Fibroblast of peridontal ligament (primary cell): ENCODE measurements around the gene HES3.

ENCODE experiments used
- DNase-seq: peaks from one replicate; pipeline ENCODE4 v3.0.0-alpha.2; 2010; ENCODE audit errors: extremely low read depth

The HES3 gene, protein sequence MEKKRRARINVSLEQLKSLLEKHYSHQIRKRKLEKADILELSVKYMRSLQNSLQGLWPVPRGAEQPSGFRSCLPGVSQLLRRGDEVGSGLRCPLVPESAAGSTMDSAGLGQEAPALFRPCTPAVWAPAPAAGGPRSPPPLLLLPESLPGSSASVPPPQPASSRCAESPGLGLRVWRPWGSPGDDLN

DNA sequence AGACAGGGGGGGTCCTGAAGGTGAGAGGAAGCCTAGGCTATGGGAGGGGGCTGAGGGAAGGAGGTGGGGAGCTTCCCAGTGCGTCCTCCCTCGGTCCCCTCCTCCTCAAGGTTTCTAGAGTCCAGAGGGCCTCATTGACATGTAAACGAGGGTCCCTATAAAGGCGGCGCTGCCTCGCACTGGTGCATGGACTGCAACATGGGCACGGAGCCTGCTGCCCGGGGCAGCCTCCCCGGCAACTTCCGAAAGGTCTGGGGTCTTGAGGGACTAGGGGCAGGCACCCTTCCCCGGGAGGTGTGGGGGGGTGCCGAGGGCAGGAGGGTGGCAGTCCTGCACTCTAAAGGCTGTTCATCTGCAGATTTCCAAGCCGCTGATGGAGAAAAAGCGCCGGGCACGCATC is at the start of gene HES3:
Gene HES3 (plus strand): TSS at position 187 of the 400 bp plus-strand sequence. CDS start 187 bp downstream, at position 374.
- DNase-seq, result no peak

DNA sequence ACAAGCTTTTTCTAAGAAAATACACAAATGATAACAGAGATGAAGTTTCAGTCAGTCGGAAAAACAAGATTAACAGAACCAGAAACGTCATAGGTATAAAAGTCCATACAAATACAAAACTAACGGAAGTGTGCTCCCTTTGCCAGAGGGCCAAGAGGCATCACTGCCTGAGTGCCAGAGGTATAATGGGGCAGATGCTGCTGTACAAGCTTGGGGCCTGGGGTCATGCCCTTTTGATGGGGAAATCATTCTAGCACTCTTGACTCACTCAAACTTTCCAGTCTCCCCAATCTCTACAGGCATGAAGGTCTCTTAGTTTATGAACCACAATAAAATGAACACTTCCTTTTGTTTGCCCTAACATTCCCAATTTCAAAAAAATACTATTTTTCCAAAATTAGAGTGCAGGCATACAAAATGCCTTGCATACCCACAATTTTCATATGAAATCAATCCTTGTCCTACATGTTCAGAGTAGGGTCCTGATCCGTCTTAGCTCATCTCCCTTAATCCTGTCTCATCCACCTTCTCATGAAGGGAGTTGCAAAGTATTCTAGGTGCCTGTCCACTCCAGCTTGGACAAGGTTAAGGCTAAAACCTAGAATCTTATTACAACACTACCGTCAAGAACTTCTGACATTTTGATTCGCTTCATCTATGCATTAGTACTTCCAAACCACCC is 46.1 kb upstream of the HES3 start:
- no peak for DNase-seq

DNA sequence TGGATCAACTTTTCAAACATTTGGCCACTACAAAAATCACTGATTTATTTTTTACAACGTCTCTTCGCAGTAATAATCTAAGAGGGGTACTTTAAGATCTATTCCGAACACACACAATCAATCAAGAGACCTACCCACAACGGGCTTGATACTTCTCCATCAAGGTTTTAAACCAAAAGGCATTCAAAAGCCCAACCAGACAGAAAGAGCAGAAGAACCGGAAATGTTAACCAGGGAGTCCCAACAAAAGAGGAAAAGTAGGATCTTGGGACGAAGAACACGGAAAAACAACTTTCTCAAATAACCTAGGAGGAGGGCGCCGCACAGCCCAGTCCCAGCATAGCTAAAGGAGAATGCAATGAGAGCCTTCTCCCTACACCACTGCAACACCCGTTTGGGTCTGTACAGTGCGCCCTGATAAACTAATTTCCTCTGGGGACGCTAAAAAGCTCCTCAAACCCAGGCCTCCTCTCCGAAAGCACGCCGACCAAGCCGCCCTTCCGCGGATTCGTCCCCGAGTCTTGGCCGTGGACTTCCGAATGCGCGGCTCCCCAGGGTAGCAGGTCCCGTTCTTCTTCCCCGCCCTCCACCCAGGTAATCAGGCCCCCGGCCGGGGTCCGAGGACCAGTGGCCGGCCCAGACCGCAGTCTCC is 45.2 kb upstream of the HES3 start:
- DNase-seq, result peak; percentile 27

DNA sequence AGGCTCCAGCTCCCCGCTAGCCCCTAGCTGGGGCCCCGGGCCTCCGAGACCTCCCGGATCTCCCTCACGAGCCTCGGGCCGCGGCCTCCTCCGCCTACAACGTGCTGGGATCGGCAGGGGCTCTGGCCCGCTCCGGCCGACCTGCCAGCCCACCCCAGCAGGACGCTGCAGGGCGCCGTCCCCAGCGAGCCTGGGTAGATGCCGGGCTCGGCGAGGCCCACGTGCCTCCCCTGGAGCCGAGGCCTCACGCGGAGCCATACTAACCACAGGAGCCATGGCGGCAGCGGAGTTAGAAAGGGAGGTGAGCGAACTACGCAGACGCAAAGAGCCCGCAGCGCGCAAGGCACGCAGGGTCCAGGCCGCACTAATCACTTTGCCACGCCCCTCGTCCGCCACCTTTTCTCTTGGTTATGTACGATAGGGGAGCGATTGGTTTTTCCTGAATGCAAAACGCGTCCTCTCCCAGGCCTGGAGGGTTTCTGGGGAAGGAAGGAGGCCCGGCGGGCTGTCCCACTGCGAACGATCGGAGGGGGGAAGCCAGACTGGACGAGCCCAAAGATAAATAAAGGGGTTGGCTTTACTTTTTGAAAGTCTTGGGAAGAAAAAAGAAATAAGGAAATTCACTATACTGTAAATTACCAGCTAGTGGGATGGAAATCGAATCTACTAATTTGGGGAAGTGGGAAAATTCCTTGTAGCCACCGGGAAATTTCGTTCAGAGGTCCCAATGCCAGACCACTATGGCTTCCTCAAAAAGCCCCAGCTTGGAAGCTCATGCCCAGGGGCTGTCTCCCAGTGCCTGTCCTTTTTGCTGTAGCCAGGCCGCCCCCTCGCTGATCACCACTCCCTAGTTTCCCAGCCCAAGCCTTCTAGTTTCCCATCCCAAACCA is 44.4 kb upstream of the HES3 start, which contains the start of gene RPL22:
Gene RPL22 (minus strand): TSS at position 298 of the 890 bp plus-strand sequence. CDS start 22 bp downstream, at position 276.
- peak; percentile 99 for DNase-seq

DNA sequence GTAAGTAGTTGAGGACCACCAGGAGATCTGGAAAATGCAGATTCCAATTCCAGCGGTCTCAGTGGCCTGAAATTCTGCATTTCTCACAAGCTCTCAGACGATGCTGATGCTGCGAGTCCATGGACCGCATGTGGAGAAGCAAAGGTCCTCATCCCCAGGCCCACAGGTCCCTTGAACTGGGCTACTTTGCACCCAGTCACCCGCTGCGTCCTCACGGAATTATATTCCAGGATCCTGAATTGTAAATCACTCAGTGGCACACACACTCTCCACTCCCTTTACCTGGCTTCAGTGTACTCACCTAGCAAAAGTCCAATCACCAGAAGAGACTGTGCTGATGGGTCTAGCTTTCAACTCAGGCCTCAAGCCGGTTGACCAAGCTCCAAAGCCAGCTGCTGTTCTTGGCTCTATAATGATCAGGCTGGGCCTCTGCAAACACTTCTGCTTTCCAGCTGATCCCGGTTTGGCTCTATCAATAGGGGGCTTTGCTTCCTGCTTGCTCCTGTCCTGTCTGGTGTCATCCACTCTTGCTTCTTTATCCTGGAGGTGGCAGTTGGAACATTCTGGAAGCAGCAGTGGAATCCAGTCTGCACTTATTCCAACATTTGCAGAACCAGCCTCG is 43.7 kb upstream of the HES3 start:
- DNase-seq, result no peak

DNA sequence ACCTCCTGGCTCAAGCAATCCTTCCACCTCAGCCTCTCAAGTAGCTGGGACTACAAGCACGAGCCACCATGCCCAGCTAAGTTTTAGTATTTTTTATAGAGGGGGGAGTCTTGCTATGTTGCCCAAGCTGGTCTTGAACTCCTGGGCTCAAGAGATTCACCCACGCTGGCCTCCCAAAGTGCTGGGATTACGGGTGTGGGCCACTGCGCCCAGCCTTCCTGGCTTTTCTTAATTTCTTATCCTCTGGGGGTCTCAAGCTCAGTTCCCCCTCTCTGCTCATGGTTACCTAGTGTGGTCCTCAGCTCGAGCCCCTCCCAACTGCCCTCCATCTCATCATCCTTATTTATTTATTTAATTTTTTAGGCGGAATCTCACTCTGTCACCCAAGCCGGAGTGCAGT is 41.7 kb upstream of the HES3 start:
- no peak for DNase-seq

DNA sequence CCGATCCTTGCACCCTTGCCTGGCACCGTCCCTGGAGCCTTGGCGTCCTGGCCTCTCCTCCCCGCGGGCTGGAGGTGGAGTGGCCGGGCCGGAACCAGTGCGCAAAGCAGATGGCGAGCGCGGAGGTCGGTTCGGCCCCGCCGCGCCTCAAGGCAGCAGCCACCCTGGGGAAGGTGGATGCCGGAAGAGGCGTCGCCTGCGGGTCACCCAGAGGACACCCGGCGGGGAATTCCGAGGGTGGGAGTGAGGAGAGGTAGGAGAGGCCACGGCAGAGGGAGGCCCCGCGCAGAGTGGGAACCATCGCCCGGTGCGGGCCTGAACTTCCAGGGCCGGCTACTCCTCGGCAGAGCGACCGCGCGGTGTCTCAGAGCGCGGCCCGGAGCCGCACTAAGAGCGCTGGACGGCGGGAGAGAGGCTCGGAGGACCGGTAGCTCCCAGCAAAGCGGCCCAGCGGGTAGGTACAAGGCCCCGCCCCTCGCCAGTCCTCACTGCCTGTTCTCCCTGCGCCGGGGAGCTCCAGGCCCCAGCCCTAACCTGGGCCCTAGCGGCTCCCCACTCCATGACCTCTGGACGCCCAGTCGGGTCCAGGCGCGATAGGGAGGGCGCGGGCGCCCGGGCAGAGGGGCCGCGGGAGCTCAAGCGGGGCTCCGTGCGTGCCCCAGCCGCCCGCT is 38.0 kb upstream of the HES3 start, which contains the start of gene RNF207:
Gene RNF207 (plus strand): TSS at position 271 of the 671 bp plus-strand sequence. CDS start 417 bp downstream, outside the sequence.
- peak; percentile 30 for DNase-seq

DNA sequence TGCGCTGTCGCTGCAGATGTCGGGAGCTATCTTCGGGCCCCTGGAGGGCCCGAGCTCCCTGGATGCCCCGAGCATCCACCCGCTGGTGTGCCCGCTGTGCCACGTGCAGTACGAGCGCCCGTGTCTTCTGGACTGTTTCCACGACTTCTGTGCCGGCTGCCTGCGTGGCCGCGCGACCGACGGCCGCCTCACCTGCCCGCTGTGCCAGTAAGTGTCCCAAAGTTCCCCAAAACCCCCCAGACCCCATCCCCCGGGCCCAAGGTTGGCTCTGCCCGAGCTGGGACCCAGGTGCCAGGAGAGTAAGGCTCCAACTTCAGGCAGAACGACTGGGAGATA is 37.5 kb upstream of the HES3 start:
- no peak for DNase-seq

DNA sequence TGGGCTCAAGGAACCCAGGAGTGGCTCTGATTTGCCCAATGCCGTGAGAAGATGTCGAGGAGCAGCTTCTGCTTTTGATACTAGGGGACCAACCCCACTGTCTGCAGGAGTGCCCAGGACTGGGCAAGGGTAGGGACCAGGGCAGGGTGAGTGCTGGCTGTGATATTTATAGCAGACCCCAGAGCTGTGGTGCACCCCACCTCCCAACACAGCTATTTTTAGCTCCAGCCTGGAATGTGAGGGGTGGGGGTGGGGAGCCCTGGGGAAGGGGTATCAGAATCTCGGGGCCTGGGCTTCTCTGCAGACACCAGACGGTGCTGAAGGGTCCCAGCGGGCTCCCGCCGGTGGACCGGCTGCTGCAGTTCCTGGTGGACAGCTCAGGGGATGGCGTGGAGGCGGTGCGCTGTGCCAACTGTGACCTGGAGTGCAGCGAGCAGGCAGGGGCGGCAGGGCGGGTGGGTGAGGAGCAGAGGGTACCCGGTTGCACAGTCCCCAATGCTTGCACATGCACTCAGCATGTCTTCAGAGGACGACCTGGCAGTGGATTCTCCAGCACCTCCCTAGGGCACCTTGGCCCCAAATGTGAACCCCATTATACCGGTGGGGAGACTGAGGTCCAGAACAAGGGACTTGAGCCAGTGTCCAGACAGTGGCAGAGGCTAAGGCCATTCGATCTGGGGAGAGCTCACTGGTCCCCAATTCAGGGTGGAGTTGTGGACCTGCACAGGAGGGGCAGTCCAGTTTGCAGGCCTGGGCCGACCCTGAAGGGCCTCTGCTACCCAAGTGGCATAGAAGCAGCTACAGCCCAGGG is 36.7 kb upstream of the HES3 start:
- DNase-seq, result no peak

DNA sequence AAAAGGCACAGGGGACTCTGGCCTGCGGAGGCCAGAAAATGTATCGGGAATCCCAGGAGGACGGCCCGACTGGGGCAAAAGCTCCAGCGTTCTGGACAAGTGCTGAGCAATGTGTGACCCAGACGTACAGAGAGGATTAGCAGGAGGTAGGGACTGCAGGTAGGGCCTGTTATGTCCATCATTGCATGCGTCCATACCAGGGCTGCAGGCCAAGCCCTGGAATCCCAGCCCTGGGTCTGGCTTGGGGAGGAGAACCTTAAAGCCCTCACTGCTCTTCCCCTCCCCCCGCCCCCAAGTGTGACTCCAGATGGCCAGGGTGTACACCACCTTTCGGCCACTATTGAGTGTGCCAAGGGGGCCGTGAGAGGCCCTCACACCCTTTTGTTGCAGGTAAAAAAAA is 36.1 kb upstream of the HES3 start:
- no peak for DNase-seq

DNA sequence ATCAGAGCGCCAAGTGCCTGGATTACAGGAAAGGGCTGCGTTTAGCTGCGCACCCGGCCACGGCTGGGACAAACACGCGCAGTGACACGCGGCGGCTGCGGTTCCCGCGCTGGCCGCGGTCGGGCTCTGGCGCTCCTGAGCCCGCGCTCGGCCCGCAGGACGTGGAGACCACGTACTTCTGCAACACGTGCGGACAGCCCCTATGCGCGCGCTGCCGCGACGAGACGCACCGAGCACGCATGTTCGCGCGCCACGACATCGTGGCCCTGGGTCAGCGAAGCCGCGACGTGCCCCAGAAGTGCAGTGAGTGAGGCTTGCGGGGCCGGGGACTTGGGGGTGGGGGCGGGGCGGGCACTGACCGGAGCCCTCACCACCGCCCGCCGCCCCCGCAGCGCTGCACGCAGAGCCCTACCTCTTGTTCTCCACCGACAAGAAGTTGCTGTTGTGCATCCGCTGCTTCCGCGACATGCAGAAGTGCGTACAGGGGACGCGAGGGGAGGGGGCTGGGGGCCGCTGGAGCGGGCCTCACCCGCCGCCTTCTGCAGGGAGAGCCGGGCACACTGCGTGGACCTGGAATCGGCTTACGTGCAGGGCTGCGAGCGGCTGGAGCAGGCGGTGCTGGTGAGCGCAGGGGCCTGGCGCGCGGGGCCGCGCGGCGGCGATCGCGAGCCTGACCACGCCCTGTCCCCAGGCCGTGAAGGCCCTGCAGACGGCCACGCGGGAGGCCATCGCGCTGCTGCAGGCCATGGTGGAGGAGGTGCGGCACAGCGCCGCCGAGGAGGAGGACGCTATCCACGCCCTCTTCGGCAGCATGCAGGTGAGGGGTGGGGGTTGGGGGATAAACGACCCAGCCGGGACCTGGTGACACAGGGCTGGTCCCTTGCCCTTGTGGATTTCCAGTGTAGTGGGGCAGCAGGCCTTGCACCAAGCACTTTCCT is 35.0 kb upstream of the HES3 start:
- DNase-seq, result no peak

DNA sequence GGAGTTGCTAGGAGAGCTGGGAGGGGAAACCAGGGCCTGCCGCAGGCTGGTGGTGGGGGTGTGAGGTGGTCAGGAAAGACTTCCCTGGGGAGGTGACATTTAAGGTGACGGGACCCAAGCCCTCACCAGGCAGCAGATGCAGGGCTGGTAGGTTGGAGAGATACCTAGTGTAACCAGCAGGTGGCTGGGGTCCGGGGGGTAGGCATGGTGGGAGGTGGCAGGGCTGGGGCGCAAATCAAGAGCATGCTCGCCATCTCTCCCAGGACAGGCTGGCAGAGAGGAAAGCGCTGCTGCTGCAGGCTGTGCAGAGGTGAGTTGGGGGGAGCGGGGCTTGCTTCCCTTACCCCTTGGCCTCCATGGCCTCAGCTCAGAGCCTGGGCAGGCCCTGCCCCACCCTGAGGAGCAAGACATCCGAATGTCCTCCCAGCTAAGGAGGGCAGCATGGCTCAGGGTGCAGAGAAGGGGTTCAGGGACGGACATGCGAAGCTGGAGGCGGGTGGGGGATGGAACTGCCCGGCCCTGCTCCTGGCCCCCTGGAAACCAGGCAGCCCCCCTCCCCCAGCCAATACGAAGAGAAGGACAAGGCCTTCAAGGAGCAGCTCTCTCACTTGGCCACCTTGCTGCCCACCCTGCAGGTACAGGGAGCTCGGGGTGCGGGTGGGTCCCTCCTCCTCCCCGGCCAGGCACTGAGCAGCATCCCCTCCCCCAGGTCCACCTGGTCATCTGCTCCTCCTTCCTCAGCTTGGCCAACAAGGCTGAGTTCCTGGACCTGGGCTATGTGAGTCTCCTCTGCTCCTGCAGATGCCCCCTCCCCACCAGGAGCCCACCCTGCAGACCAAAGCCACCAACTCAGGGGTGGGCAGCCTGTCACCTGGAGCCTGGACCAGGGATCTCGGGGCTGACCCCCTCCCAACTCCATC is 34.1 kb upstream of the HES3 start:
- DNase-seq, result no peak

DNA sequence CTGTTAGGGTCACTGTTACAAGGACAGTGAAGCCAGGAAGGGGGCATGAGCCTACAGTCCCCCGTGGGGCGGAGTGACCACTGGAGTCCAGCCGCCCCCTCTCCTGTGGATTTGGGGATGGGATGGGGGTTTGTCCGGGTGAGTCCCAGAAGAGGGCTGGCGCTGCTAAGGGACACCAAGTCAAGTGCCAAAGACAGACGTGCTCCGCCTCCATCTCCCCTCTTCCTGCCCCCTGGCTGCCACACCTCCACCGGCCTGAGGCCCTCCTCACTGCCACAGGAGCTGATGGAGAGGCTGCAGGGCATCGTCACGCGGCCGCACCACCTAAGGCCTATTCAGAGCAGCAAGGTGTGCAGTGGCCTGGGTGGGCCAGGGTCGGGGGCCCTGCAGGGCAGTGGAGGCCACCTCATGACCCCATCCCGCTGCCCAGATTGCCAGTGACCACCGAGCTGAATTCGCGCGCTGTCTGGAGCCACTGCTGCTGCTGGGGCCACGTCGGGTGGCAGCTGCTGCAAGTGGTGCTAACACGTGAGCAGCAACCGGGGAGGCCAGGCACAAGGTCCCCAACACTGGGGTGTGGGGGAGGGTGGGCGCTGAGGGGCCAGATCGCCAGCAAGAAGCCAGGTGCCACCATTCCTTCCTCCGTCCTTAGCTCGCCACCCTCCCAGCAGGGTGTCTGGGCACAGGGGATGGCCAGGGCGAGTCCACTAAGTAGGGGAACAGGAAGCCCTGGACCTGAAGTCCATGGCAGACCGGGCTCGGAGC is 33.2 kb upstream of the HES3 start:
- no peak for DNase-seq

DNA sequence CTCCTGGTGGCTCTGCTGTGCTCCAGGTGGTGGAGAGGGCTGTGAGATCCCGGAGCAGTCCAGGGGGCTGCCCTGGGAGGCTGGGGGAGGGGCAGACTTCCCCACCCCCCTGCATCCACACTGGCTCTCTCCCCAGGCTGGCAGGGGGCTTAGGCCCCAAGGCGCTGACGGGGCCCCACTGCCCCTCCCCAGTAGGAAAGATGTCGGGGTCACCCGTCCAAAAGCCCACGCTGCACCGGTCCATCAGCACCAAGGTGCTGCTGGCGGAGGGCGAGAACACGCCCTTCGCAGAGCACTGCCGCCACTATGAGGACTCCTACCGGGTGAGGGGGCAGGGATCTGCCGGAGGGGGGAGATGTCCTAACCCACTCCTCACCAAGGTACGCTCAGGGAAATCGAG is 32.2 kb upstream of the HES3 start:
- no peak for DNase-seq

DNA sequence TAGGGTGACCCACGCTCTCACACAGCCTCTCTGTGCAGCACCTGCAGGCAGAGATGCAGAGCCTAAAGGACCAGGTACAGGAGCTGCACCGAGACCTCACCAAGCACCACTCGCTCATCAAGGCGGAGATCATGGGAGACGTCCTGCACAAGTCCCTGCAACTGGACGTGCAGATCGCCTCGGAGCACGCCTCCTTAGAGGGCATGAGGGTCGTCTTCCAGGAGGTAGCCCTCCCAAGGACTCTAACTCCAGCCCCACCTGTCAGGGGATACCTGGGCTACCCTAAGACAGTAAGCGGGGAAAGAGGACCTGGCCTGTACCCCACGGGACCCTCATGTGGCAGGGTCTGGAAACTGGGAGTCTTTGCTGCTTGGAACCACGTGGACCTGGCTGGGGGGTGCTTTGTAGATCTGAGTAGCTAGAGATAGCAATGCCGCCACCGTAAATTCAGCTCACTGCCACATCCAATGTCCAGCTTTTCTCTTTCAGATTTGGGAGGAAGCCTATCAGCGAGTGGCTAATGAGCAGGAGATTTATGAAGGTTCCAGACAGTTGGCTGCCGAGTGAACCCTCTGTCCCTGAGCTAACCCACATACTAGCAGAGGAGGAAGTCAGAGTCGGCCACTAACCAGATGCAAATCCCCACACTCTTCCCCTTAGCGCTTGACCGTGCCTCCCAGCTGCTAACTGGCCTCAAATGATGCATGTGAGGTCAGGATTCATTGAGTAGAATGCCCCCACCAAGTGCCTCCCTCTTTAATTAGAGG is 31.6 kb upstream of the HES3 start:
- no peak for DNase-seq

DNA sequence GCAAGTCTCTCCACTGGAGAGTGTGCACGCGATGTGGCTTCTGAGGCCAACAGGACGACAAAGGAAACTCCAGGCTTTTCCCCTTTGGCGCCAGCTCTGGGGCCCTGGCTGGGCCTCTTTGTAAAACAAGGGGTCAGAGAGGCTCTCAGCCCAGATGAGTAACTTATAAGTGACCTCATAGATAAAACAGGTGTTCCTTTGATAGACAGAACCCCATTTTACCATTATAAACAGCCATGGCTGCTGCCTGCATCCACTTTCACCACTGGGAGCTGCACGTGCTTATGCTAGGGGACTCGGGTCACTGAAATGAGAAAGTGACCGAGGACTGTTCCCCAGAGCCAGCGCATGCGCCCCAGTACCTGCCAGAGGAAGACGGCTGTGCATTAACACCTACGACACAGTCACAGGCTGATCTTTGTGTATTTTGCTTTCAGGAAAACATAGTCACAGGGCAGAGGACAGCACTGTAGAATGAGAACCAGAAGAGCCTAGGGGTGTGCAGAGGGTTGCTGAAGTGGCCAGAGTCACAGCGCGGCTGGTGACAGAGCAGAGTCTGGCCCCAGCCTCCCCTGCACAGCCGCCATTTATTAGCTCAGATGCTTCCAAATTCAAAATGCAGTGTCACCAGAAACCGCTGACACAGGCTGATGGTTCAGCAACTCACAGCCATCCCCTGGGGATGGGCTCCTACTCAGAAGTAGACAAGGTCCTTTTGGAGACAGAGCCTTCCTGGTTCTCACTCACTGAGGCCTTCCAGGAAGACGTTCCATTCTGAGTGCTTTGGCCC is 25.4 kb upstream of the HES3 start:
- no peak for DNase-seq
